Measurements from ENCODE around the gene RFTN2.

Gene RFTN2

DNA sequence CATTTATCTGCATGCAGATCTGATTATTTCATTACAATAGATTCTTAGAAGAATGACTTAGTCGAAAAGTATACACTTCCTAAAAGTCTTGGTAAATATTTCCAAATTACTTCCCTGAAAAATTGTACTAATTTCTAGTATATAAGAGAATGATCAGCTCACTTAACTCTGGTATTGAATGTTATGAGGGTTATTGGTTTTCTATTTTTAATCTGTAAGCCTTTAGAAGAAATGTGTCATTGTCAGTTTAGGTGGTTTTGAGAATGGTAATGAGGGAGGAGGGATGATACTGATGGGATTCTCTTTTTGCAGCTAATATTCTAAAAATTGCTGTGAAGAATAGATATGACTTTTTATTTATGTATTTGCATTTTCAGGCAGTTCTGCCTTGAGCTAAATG lies 135.7 kb downstream of the RFTN2 start:
- ATAC-seq, result no peak
- TF ChIP-seq, protein P1, sequence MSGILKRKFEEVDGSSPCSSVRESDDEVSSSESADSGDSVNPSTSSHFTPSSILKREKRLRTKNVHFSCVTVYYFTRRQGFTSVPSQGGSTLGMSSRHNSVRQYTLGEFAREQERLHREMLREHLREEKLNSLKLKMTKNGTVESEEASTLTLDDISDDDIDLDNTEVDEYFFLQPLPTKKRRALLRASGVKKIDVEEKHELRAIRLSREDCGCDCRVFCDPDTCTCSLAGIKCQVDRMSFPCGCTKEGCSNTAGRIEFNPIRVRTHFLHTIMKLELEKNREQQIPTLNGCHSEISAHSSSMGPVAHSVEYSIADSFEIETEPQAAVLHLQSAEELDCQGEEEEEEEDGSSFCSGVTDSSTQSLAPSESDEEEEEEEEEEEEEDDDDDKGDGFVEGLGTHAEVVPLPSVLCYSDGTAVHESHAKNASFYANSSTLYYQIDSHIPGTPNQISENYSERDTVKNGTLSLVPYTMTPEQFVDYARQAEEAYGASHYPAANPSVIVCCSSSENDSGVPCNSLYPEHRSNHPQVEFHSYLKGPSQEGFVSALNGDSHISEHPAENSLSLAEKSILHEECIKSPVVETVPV (CRISPR knock-in tag; IDR thresholded peaks at IDR 0.05), result no peak
- TF ChIP-seq RARB (CRISPR knock-in tag; IDR thresholded peaks at IDR 0.05), result no peak
- no peak for TF ChIP-seq TCF4 (CRISPR knock-in tag; IDR thresholded peaks at IDR 0.05; ENCODE audit: borderline replicate concordance)
- no peak for TF ChIP-seq ZFP30 (CRISPR knock-in tag; IDR thresholded peaks at IDR 0.05)
- TF ChIP-seq ISL1 (CRISPR knock-in tag; IDR thresholded peaks at IDR 0.05), result no peak

DNA sequence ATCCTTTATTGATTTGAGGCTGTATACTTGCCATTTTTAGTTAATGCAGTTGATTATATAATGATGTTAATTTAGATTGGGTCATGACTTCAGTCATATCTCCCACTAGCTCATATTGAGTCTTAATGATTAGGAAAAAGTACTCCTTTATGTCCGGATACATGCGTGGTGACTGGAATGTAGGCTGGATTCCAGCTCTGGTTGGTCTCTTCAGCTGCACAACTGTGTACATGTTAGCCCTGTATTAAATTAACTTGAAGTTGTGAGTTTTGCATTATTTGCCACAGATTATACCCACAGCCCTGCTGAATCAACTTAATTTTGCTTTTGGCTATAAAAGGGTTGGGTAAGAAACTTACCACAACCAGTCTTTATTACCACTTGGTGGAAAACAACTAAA lies 137.0 kb downstream of the RFTN2 start:
- no peak for TF ChIP-seq CSDC2 (CRISPR knock-in tag; IDR thresholded peaks at IDR 0.05)
- TF ChIP-seq PPARA (CRISPR knock-in tag; IDR thresholded peaks at IDR 0.05; ENCODE audit: borderline replicate concordance), result no peak
- TF ChIP-seq RARB (CRISPR knock-in tag; IDR thresholded peaks at IDR 0.05), result no peak
- no peak for TF ChIP-seq ISL1 (CRISPR knock-in tag; IDR thresholded peaks at IDR 0.05)
- TF ChIP-seq, protein P2, sequence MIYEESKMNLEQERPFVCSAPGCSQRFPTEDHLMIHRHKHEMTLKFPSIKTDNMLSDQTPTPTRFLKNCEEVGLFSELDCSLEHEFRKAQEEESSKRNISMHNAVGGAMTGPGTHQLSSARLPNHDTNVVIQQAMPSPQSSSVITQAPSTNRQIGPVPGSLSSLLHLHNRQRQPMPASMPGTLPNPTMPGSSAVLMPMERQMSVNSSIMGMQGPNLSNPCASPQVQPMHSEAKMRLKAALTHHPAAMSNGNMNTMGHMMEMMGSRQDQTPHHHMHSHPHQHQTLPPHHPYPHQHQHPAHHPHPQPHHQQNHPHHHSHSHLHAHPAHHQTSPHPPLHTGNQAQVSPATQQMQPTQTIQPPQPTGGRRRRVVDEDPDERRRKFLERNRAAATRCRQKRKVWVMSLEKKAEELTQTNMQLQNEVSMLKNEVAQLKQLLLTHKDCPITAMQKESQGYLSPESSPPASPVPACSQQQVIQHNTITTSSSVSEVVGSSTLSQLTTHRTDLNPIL (CRISPR knock-in tag; IDR thresholded peaks at IDR 0.05; ENCODE audit: low read depth), result no peak
- TF ChIP-seq ZNF70 (CRISPR knock-in tag; IDR thresholded peaks at IDR 0.05), result no peak
- TF ChIP-seq, protein P3, sequence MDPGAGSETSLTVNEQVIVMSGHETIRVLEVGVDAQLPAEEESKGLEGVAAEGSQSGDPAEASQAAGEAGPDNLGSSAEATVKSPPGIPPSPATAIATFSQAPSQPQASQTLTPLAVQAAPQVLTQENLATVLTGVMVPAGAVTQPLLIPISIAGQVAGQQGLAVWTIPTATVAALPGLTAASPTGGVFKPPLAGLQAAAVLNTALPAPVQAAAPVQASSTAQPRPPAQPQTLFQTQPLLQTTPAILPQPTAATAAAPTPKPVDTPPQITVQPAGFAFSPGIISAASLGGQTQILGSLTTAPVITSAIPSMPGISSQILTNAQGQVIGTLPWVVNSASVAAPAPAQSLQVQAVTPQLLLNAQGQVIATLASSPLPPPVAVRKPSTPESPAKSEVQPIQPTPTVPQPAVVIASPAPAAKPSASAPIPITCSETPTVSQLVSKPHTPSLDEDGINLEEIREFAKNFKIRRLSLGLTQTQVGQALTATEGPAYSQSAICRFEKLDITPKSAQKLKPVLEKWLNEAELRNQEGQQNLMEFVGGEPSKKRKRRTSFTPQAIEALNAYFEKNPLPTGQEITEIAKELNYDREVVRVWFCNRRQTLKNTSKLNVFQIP (CRISPR knock-in tag; IDR thresholded peaks at IDR 0.05; ENCODE audit: borderline replicate concordance, low read depth), result no peak
- no peak for TF ChIP-seq ZFP3 (CRISPR knock-in tag; IDR thresholded peaks at IDR 0.05)
- no peak for TF ChIP-seq ESRRG (CRISPR knock-in tag; IDR thresholded peaks at IDR 0.05)
- TF ChIP-seq, protein P4, sequence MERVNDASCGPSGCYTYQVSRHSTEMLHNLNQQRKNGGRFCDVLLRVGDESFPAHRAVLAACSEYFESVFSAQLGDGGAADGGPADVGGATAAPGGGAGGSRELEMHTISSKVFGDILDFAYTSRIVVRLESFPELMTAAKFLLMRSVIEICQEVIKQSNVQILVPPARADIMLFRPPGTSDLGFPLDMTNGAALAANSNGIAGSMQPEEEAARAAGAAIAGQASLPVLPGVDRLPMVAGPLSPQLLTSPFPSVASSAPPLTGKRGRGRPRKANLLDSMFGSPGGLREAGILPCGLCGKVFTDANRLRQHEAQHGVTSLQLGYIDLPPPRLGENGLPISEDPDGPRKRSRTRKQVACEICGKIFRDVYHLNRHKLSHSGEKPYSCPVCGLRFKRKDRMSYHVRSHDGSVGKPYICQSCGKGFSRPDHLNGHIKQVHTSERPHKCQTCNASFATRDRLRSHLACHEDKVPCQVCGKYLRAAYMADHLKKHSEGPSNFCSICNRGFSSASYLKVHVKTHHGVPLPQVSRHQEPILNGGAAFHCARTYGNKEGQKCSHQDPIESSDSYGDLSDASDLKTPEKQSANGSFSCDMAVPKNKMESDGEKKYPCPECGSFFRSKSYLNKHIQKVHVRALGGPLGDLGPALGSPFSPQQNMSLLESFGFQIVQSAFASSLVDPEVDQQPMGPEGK (CRISPR knock-in tag; IDR thresholded peaks at IDR 0.05; ENCODE audit: borderline replicate concordance), result no peak
- no peak for TF ChIP-seq ZFP30 (CRISPR knock-in tag; IDR thresholded peaks at IDR 0.05)
- TF ChIP-seq ZC3H10 (CRISPR knock-in tag; IDR thresholded peaks at IDR 0.05), result no peak
- TF ChIP-seq GLIS3 (CRISPR knock-in tag; IDR thresholded peaks at IDR 0.05), result no peak
- TF ChIP-seq BACH2 (CRISPR knock-in tag; IDR thresholded peaks at IDR 0.05; ENCODE audit: borderline replicate concordance), result no peak
- no peak for ATAC-seq

Data from SK-N-SH treated with all-trans-retinoic acid at 6 μM for 48 hours (cell line).